NCI-H2029 treated with DMSO at 0.1 percent for 48 hours (cell line): ENCODE data around the gene RNF39.
A peak's percentile ranks its signal among the peaks of the same experiment; 100 is the strongest.

Experiments used
- DNase-seq: peaks from one replicate; lab custom pipeline; 2025; lab: John Stamatoyannopoulos, UW

The RNF39 gene

DNA sequence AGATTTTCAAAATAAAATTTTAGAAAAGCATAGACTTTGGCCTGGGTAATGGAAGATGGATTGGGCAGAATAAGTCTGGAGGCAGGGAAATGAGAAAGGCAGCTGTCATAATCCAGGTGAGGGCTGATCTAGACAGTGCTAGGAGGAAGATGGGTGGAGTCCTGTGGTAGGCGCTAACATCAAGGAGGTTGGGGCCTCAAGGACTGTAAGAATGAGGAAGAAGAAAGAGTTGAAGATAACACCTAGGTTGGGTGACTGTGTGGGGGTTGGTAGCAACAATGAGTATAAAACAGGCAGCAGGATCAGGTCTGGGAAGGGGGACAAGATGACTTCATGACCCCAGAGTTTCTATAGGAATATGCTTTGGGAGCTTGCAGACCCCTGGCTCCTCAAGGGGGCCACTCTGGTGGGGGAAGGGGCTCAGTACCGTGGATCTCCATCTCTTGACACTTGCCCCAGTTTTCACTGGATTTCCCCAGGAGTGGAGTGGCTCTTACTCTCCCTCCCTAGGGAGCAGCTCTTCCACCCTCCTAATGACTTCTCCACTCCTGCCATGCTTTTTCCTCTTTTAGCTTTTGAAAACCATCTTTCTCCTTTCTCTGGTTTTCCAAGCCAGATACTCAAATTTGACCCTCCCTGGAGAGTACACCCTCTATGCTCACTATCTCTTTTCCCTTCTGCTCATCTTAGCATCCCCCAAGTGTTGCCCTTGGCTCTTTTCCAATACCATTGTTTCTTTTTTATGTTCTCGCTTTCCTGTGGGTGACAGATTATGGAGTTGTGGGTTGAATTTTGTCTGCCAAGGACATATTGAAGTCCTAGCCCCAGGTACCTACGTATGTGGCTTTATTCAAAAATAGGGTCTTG lies 22.6 kb upstream of the RNF39 start:
- DNase-seq: no peak

DNA sequence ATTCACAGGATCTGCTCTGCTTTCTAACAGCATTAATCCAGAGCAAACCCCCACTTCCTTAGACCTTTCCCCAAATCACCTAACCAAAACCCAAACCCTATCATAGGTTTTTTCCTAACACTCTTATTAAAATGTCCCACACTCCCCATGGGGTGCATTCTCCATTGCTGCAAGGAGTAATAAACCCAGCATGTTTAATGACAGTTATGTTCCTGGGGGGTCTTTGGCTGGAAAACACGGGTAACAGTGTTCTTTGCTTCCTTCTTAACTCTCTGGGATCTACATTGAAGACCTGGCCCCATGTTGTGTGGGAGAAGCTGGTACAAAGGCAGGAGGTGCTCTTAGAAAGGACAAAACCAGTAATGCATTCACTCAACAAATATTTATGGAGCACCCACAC lies 21.3 kb upstream of the RNF39 start:
- no peak for DNase-seq

DNA sequence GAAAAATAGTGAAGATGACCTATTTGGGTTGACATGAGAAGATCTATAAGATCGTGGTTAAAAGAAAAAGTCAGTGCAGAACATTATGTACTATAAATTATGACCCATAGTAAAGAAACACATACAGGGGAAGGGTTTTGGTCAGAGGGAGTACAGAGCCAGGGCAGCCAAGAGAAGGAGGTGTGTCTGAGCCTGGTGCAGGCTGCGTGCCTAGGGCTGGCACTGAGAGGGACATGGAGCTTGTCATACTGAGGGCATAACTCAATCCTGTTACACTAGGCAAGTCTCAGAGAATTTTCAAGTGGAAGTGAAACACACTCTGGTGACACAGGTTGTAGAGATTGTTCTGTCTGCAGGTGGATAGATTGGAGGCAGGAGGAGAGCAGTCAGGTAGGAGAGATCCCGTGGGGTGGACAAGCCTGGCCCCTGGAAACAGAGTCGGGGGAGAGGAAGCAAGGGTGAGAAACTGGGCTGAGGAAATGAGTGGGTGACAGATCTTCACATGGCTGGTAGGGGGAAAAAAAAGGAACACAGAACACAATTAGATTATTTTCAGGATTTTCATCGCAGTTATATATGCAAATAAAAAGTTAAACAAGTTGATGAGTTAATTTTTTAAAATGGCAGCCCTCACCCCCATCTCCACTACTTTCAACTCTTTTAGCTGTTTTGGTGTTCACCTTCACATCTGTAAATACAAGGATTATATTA lies 18.5 kb upstream of the RNF39 start:
- no peak for DNase-seq

DNA sequence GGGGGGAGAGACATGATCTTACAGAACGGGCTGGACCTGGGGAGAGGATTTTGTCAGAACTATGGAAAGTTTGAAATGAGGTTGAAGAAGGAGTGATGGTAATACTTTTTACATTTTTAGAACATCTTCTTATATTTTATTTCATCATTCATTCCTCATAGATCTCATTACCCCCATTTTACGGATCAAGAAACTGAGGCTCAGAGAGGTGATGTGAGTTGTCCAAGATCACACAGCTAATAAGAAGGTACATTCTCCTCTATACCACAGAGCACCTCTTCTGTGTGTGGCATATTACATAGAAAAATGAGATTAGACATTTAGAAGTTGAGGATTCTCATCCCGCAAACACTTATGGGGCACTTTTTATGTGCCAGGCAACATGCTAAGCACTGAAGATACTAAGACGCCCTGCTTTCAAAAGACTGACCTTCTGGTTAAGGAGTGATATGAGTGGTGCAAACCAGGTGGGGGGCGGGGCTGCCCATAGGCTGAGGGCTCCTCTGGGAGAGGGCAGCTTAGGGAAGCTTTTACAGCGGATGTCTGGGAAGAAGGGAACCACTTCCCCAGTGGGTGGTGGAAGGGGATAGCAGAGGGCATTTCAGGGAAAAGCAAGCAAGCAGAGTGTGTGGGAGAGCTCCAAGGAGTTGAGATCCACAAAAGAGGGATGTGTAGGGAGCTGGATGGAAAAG lies 17.4 kb upstream of the RNF39 start:
- DNase-seq: no peak

DNA sequence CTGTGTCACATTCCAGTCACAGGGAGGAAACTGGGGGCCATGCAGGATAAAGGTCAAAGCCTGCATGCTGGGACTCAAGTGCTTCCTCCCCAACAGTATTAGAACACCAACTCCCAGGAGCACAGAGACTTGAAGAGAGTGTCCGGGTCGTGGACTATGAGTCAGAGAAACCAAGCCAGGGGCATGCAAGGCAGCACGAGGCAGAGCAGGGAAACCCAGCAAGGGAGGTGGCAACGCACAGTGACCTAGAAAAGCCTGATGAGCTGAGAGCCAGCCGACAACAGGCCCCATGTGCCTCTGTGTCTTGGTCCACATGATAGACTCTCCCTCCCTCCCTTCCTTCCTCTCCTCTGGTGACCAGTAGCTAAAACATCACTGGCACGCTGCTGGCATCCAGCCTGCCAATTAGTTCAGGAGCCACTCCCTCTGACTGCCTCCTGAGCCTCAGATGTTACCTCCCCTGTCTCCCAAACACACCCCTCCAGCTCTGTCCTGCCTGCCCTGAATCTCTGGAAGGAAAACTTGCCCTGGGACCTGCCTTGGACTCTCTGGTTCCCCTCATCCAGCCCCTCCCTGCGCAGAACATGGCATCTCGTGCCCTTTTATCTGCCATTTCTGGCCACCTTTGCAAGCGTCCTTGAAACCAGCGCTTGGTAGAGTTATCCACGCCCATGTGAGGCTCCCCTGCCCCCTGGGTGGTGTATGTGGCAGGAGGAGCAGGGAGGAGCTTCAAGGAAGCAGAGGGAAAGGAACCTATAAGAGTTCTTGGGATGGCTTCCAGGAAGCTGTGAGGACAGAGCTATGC lies 16.2 kb upstream of the RNF39 start:
- no peak for DNase-seq

DNA sequence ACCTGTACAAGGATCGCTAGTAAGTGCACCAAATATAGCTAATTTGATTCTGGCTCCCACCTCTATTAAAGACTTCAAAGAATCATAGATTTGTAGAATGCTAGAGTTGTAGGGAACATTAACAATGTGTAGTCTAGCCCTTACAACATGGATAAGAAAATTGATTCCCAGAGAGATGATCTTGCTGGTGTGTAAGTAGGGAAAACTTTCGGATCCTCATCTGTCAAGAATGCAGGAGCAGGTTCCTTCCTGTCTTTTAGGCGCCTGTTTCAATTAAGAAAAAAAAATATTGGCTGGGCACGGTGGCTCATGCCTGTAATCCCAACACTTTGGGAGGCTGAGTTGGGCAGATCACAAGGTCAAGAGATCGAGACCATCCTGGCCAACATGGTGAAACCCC lies 12.3 kb upstream of the RNF39 start:
- no peak for DNase-seq

DNA sequence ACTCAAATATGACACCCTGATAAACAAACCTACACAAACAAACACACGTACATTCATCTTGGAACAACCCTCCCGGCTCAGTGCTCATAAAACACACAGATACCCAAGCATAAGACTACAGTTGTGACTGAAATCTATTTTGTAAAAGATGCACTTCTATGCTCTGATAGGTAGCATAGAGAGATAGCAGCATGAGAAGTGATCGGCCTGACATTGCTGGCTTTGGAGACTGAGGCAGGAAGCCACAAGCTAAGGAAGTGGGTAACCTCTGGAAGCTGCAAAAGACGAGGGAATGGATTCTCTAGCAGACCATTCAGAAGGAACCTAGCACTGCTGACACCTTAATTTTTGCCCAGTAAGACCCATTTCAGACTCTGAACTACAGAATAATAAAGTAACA lies 1.6 kb upstream of the RNF39 start:
- DNase-seq: no peak

DNA sequence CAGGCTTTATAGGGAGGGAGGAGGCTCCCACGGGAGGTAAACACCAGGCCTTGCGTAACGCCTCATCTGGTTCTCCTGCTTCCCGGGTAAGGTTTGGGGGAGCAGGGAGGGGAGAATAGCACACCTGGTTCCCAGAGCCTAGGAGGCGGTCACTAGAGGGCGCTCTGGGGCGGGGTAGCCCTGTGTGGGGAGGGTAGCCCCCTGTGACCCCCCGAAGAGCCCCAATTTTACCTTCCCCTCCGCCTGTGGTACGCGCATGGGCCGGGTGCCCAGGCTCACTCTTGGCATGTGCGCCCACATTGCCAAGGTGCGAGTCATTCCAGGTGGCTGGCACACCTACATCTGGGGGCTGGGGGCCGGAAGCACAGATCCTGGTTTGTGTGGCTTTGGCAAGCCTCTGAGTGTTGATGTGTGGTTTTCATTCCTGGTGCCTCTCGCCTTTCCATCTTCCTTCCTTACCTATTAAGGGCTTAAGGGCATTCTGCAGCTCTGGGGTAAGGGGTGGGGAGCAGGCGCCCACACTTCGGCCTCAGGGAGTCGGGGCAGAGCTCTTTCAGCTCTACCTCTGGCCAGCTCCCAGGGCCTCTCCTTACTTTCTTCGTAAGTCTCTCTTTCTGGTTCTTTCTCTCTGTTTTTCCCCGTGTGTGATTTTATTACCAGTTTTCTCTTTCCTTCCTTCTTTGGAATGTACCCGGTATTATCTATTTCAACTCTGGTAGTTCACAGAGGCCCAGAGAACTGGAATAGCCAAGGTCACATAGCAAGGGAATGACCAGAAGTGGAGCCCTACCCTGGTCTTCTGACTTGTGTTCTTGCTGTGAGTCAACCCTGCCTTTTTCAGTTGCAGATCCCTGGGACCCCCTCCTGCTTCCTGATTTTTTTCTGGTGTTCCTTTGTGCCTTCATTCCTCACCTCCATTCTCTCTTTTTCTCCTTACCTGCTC lies 492 bp upstream of the RNF39 start:
- DNase-seq: no peak

DNA sequence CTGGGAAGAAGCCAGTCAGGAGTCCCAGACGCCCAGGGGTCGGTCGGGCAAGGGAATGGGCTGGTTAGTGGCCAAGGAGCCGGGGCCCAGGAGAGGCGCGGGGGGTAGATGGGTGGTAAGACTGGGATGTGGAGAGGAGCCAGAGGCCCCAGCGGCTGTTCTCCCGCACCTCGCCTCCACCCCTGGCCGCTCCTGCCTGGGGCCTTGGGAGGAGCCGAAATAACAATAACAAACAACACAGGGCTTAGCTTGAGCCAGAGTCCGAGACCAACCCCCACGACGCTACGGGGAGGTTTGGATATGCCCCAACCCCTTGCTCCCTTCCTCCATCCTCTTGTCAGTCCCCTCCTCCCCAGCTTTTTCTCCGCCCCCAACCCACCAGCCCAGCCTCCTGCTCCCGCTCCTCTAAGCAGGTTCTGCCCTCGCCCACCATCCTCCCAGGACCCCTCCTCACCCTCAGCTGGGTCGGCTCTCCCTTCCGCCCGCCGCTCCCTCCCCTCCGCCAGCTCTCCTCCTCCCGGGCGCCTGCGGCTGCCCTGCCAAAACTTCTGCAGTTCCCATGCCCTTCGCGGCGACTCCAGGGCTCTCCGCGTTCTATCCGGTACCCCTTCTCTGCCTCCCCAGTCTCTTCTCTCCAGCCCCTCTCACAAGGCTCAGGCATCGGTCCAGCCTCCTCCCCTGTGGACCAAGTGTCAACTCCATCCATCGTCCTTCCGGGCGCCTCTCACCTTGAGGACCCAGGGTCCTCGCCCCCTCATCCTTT lies 1.1 kb downstream of the RNF39 start:
- no peak for DNase-seq

DNA sequence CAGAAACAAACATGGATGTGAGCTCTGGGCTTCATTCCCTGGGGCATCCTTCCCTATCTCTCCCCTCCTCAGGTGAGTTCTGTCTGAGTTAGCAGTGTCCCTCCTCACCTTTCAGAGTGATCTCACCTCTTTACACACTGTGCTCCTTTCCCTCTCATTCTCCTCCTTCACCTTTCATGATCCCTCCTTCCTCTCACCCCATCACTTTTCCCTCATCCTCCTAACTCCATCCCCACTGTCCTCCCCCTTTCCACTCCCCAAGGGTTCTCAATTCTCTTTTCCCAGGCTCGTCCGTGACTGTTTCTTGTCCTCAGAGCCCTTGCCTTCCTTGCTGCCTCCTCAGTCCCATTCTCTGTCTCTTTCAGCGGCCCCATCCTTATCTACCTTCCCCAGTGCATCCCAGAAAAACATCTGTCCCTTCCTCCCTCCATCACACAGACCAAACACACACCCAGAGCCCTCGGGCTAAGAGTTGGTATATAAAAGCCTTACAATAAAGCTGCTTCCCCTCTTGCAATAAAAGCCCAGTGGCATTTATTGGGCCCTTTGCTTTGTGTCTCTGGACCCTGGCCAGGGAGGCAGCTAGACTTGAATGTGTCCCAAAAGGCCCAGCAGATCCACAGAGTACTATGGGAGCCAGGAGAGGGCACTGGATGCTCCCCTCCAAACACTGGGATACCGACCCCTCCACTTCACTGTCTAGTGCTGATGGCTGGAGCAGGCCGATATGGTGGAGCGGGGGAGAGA lies 1.9 kb downstream of the RNF39 start:
- DNase-seq: no peak

DNA sequence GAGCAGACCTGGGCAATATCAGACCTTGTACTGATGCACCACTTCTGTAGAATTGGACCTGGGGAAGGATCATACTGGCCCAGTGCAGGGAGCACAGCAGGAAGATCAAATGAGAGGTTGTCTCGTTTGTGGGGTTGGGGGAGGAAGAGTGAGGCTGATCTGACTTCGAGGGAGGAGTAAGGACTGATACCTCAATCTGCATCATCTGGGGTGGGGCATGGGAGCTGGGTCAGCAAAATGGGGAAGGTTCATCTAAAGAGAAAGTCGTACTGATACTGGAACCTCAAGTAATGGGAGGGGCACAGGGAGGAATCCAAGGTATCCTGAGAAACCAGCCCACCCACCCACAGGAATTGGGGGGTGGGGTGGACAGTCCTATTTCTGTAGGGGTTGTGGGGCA lies 3.7 kb downstream of the RNF39 start:
- no peak for DNase-seq

DNA sequence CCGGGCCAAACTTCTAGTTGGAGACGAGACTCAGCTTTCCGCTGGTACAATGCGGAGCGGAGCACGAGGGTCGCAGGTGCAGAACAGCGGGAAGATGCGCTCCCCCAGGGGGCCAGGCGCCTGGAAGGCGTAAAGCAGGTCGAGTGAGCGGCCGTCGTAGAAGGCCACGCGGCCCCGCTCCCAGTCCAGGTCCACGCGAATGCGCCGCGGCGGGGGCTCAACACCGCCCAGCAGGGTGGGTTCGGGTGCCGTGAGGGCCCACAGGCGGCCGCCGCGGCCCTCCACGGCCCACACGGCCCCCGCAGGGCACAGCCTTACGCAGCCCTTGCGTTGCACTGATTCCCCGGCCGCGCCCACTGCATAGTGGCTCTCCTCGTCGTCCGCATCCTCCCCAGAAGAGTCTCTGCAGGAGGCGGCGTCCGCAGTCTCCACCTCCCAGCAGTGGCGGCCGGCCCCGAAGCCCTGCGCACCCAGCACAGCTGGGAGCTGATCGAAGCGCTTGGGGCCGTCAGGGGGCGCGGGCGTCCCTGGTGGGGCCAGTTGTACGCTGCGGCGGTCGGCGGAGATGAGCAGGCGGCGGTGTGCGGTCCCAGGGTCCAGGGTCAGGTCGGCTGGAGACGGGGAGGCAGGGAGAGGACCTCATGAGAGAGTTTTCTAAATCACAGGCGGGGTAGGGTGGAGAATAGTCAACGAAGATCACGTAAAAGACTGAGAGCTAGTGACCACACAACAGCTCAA lies 4.3 kb downstream of the RNF39 start:
- no peak for DNase-seq

DNA sequence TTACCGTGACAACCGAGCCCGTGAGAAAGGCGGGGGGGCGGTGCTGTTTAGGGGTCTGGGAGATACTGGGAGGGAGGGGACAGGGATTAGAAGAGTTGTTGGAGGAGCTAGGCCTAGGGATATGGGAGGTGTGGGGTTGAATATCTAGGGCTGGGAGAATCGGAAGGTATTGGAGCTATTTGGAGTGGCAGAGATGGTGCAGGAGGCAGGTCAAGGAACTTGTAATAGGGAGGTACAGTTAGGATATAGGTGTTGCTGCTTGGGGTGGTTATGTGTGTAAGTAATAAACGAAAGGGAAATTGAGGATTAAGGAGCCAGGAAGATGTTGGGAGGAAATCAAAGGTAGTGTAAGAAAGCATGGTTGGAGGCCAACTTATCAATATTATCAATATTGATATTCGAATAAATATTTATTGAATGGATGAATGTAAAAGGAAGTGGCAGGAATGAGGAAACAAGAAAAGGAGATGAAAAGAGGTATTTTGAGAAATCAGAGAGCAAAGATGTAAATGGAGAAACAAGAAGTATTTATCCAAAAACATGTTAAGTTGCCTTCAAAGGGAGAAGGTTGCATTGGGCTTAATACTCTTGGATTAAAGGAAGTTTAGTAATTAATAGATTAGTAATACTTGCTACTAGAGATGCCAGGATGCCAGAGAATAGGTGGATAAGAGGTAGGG lies 8.0 kb downstream of the RNF39 start:
- no peak for DNase-seq

DNA sequence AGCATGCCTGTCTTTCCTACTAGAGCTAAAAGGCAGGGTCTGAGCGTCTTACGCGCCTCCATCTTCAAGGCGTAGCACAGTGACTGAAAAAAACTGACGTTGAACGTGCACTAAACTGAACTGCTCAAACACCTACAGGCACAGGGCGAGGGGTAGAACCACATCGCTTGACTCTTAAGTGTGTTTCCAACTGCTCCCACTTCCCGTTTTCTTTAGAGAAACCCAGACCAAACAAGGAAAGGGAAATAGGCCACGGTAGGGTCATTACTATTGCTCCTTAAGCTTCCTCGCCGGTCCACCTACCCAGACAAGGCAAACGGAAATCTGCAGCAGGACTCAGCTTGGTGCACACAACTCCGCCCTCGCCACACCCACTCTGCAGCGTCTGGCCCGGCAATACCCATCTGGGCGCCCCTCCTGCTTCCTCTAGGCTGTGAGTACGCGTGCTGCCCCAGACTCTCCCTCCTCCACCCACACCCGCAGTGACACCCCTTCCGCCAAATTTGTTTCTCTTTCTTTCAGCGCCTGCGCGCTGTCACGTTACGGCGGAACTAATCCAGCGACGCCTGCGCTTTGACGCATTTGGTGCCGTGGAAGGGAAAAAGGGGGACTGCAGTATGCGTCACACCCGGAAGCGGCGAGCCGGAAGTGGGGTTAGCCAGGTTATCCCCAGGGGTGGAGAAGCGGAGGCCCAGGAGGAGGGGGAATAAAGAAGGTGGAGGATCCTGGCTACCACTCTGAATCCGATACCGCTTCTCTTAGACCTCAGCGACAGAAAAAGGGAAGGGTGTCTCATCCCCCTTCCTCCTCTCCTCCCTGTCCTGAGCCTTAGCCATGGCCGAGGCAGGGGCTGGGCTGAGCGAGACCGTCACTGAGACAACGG lies 8.8 kb downstream of the RNF39 start, which contains the start of gene PPP1R11:
Gene PPP1R11, plus strand, starts transcription at position 622 of the 883 bp plus-strand sequence. Its CDS starts 213 bp downstream, at position 835.
- DNase-seq: peak; percentile 96

DNA sequence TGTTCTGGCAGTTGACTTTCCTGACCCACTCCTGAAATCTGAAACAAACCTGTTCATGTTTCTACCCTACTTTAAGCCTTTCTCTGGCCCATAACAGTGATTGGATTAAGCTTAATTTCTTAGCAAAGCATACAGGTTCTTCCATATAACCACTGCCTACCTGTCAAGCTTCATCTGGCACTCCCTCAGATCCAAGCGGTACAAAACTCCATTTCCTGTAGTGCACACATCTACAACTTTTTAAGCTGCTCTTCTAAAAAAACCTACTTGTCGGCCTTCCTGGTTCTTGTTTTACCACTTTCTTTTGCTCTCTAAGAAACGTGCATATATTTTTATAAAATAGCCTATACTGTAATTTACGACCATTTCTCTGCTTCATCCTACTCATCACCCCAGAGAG lies 9.5 kb downstream of the RNF39 start:
- DNase-seq: no peak

DNA sequence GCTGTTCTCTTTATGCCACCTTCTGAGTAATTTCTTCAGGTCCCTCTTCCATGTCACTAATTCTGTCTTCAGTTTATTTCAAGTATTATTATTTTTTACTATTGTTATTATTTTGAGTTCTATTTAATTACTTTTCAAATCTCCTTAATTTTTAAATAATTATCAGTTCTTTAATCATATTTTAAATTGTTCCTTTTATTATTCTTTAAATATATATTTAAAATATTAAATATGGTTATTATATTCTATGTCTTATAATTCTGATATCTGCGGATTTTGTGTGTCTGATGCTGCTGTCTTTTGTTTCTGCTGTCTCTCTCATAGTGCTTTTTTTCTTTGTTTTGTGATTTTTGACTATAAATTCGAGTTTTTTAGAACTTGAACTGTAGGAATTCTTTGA lies 12.3 kb downstream of the RNF39 start:
- DNase-seq: no peak
